Caco-2 (cell line): ENCODE data around the gene ARMS2. TPM values are rescaled to one million over a fixed set of nuclear protein-coding genes. Genes with fewer than 3 reads are reported as not detected.
A peak's percentile ranks its signal among the peaks of the same experiment; 100 is the strongest.

Source experiments
- BruUV-seq: library from RNA; stranded (reverse); fragments of 400-500 nt; replicated peaks from 2 replicates; lab custom pipeline; 2021; lab: Mats Ljungman, UMichigan
- CTCF ChIA-PET: fragments of 300-600 bp; sonication (Branson Sonifier 250); formaldehyde crosslinking; loops from one replicate; lab custom pipeline; 2022; ENCODE audit warnings: antibody characterized with exemption; lab: Charles Lee
- POLR2A ChIA-PET: fragments of 300-600 bp; sonication (Branson Sonifier 250); formaldehyde crosslinking; loops from one replicate; lab custom pipeline; 2022; ENCODE audit warnings: antibody characterized with exemption; lab: Charles Lee
- DNase-seq, 2 experiments: peaks; one replicate each; pipeline versions ENCODE4 v3.0.0 to v3.0.0-alpha.2; 2020 to 2022
- H3K27me3 ChIP-seq: replicated peaks from 2 replicates; pipeline ENCODE4 v1.6.0; 2011; ENCODE audit warnings: low read length; ENCODE audit not compliant: control insufficient read depth, insufficient read depth
- H3K36me3 ChIP-seq: 2 replicates; pipeline ENCODE4 v1.5.1; 2011; ENCODE audit warnings: low read length; ENCODE audit not compliant: control insufficient read depth, insufficient read depth
- H3K4me1 ChIP-seq: fragments of 250-450 bp; sonication (Bioruptor Pico); 2 replicates; pipeline ENCODE4 v1.5.1; 2020; ENCODE audit warnings: mild to moderate bottlenecking
- H3K4me3 ChIP-seq: 2 replicates; pipeline ENCODE4 v1.5.1; 2011; ENCODE audit warnings: low read depth, mild to moderate bottlenecking, control low read depth, low read length
- H3K9me3 ChIP-seq: fragments of 250-450 bp; sonication (Bioruptor Pico); 2 replicates; pipeline ENCODE4 v1.5.1; 2020; ENCODE audit warnings: mild to moderate bottlenecking, moderate library complexity
- H3K27ac Mint-ChIP-seq: one replicate; pipeline ENCODE4 v1.8.0; 2022; ENCODE audit warnings: mixed read lengths; ENCODE audit not compliant: unreplicated experiment
- H3K27me3 Mint-ChIP-seq: one replicate; pipeline ENCODE4 v1.8.0; 2022; ENCODE audit warnings: mixed read lengths; ENCODE audit not compliant: insufficient read depth, unreplicated experiment
- H3K36me3 Mint-ChIP-seq: one replicate; pipeline ENCODE4 v1.8.0; 2022; ENCODE audit warnings: mild to moderate bottlenecking, mixed read lengths; ENCODE audit not compliant: insufficient read depth, unreplicated experiment
- H3K4me1 Mint-ChIP-seq: one replicate; pipeline ENCODE4 v1.8.0; 2022; ENCODE audit warnings: low read depth, mixed read lengths; ENCODE audit not compliant: unreplicated experiment
- H3K4me3 Mint-ChIP-seq: one replicate; pipeline ENCODE4 v1.8.0; 2022; ENCODE audit warnings: mild to moderate bottlenecking, moderate library complexity, mixed read lengths; ENCODE audit not compliant: unreplicated experiment
- H3K9me3 Mint-ChIP-seq: one replicate; pipeline ENCODE4 v1.8.0; 2022; ENCODE audit warnings: mixed read lengths; ENCODE audit not compliant: unreplicated experiment
- CTCF ChIP-seq, 2 experiments: fragments of 200-600 bp in 1 of 2; IDR thresholded peaks; 1 replicate in 1 of 2; 2 replicates in 1 of 2; pipeline versions ENCODE4 v1.5.1 to v1.8.0; 2011 to 2022; ENCODE audit warnings: antibody characterized with exemption in 1 of 2, control low read depth in 1 of 2, inconsistent platforms in 1 of 2, low read depth in 1 of 2, low read length in 1 of 2, mild to moderate bottlenecking in 1 of 2, moderate library complexity in 1 of 2; ENCODE audit not compliant: insufficient read depth in 1 of 2, severe bottlenecking in 1 of 2, unreplicated experiment in 1 of 2
- intact Hi-C: fragments of 100-400 bp; cut with micrococcal nuclease; formaldehyde crosslinking; loops from one replicate; pipeline ENCODE4 v1.10.0; 2022; ENCODE audit not compliant: unreplicated experiment
- total RNA-seq: library from RNA; stranded (reverse); gene quantifications from 2 replicates; pipeline ENCODE4 v1.2.3, GENCODE V29; 2022

ARMS2 gene
- total RNA-seq, 1 experiment from 2014 or later, result not detected

- BruUV-seq, result no TSS peak
- H3K4me1 Mint-ChIP-seq, result no peaks in the 10 kb centered on the region
- intact Hi-C loops, result no loop called here
Measured at GRCh38 chr10:122458693-122459092, 4.2 kb downstream of the ARMS2 start.

DNA sequence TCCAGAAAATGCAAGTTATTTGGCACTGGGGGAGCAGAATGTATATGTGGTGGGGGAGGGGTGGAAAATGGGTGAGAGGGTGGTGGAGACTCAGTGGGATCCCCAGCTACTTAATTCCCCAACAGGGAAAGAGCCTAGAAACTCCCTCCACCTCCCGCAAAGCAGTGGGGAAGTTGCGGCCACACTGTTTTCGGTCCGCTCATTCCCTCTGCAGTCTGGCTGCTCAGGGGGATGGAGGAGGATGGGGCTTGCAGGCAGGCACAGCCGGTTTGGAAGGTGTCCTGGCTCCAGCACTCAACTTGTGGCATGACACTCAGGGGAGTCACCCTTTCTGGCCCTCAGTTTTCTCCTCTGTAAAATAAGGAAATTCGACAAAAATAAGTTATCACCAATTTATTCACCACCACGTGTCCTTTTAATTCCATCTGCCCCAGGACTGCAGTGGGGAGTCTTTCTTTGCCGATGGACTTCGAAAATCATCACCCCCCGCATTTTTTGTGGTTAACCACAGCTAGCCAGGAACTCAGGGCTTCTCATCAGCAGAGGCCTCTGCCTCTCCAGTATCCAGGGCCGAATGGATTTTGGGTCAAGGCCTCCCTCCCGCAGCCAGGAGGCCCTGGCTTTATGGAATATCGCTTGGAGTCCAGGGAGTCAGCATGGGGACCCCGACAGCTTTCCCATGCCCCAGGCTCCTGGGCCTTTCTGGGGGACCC lies 5.3 kb downstream of the ARMS2 start:
- no TSS peak for BruUV-seq
- peaks cover 5% of the 10 kb centered on the region for H3K4me1 ChIP-seq
- no peak for TF ChIP-seq CTCF (IDR thresholded peaks at IDR 0.05; ENCODE audit: insufficient read depth in 1 of 2, low read depth in 1 of 2, low read length in 1 of 2, severe bottlenecking in 1 of 2, unreplicated experiment in 1 of 2)
- CTCF ChIA-PET, result no interaction called here
- H3K27me3 Mint-ChIP-seq, result peaks cover 31% of the 10 kb centered on the region
- H3K9me3 Mint-ChIP-seq, result no peaks in the 10 kb centered on the region
- H3K4me3 ChIP-seq, result no peak overlapping the region
- intact Hi-C loops, result loop anchor here (10.0 kb wide), 1 partner anchor 105 kb away; the partner anchor contains the start of gene DMBT1
- no peaks in the 10 kb centered on the region for H3K4me1 Mint-ChIP-seq
- POLR2A ChIA-PET, result no interaction called here
- H3K36me3 Mint-ChIP-seq, result no peaks in the 10 kb centered on the region
- DNase-seq, result no peak
- no peaks in the 10 kb centered on the region for H3K36me3 ChIP-seq
- no peak overlapping the region for H3K27ac Mint-ChIP-seq
- no peak overlapping the region for H3K4me3 Mint-ChIP-seq
- H3K9me3 ChIP-seq, result no peaks in the 10 kb centered on the region
- peaks cover 19% of the 10 kb centered on the region for H3K27me3 ChIP-seq

More at GRCh38 chr10:122458693-122459092, 4.2 kb downstream of the ARMS2 start:
- Histone ChIP-seq H3K9me3 (no peaks in the 10 kb centered on the region), H3K27me3 (peaks cover 19% of the 10 kb centered on the region), H3K4me3 (no peak overlapping the region), H3K36me3 (no peaks in the 10 kb centered on the region), H3K4me1 (peaks cover 5% of the 10 kb centered on the region)
- H3K27ac Mint-ChIP-seq, result no peak overlapping the region
- H3K4me3 Mint-ChIP-seq, result no peak overlapping the region
- ChIA-PET POLR2A (no interaction called here), CTCF (no interaction called here)
- H3K36me3 Mint-ChIP-seq, result no peaks in the 10 kb centered on the region
- no peak for DNase-seq
- no peaks in the 10 kb centered on the region for H3K9me3 Mint-ChIP-seq
- peaks cover 27% of the 10 kb centered on the region for H3K27me3 Mint-ChIP-seq
- no peak for TF ChIP-seq CTCF (IDR thresholded peaks at IDR 0.05; ENCODE audit: insufficient read depth in 1 of 2, low read depth in 1 of 2, low read length in 1 of 2, severe bottlenecking in 1 of 2, unreplicated experiment in 1 of 2)

DNA sequence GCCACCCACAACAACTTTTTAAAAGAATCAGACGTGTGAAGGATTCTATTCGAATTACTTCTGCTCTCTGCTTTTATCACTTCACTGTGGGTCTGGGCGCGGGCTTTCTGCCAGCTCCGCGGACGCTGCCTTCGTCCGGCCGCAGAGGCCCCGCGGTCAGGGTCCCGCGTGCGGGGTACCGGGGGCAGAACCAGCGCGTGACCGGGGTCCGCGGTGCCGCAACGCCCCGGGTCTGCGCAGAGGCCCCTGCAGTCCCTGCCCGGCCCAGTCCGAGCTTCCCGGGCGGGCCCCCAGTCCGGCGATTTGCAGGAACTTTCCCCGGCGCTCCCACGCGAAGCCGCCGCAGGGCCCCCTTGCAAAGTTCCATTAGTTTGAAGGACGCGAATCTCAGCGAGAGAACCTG lies 6.4 kb downstream of the ARMS2 start:
- CTCF ChIA-PET, result no interaction called here
- H3K4me3 Mint-ChIP-seq, result peak overlapping the region; percentile 63

More for the DNA sequence above, 6.4 kb downstream of the ARMS2 start:
- H3K9me3 Mint-ChIP-seq, result no peaks in the 10 kb centered on the region
- TF ChIP-seq CTCF (IDR thresholded peaks at IDR 0.05; ENCODE audit: insufficient read depth in 1 of 2, low read depth in 1 of 2, low read length in 1 of 2, severe bottlenecking in 1 of 2, unreplicated experiment in 1 of 2), result no peak
- H3K27me3 Mint-ChIP-seq, result peaks cover 40% of the 10 kb centered on the region
- peaks cover 5% of the 10 kb centered on the region for H3K4me1 ChIP-seq
- H3K27ac Mint-ChIP-seq, result no peak overlapping the region
- no peaks in the 10 kb centered on the region for H3K36me3 ChIP-seq
- no TSS peak for BruUV-seq
- peaks cover 19% of the 10 kb centered on the region for H3K27me3 ChIP-seq
- no peak for DNase-seq
- intact Hi-C loops, result loop anchor here (10.0 kb wide), 1 partner anchor 104 kb away; the partner anchor contains the start of gene DMBT1
- POLR2A ChIA-PET, result no interaction called here
- no peaks in the 10 kb centered on the region for H3K36me3 Mint-ChIP-seq
- H3K9me3 ChIP-seq, result no peaks in the 10 kb centered on the region
- no peaks in the 10 kb centered on the region for H3K4me1 Mint-ChIP-seq
- H3K4me3 ChIP-seq, result peak overlapping the region; percentile 39
